ENCODE data around the gene CADPS2. TPM values are rescaled to one million over a fixed set of nuclear protein-coding genes. Genes with fewer than 3 reads are reported as not detected.

CADPS2 gene
- total RNA-seq, 1 experiment from 2014 or later: 7.4 TPM

GRCh38 chr7:122416336-122416735 is 469.9 kb downstream of the CADPS2 start:
- BruUV-seq (replicated peaks): no TSS peak
- TF ChIP-seq CTCF (IDR thresholded peaks at IDR 0.05; ENCODE audit: unreplicated experiment): no peak
- ChIA-PET CTCF (no interaction called here), POLR2A (no interaction called here)
- intact Hi-C loops (cut with micrococcal nuclease): no loop called here
- H3K27ac Mint-ChIP-seq (ENCODE audit: low read depth, unreplicated experiment): no peak overlapping the region
- DNase-seq (ENCODE audit: unreplicated experiment): no peak
- H3K9me3 Mint-ChIP-seq (ENCODE audit: unreplicated experiment): no peaks in the 10 kb centered on the region
- H3K27me3 Mint-ChIP-seq (ENCODE audit: insufficient read depth, unreplicated experiment): no peaks in the 10 kb centered on the region
- no peak overlapping the region for H3K4me3 Mint-ChIP-seq (ENCODE audit: unreplicated experiment)
- H3K4me1 Mint-ChIP-seq (ENCODE audit: insufficient read depth, unreplicated experiment): no peaks in the 10 kb centered on the region
- H3K36me3 Mint-ChIP-seq (ENCODE audit: insufficient read depth, unreplicated experiment): no peaks in the 10 kb centered on the region

GRCh38 chr7:122415510-122415909 is 470.8 kb downstream of the CADPS2 start:
- ChIA-PET CTCF (no interaction called here), POLR2A (interaction anchor here (0.7 kb wide), 1 partner anchor 895 kb away, joined by 4 read pairs; no protein-coding TSS in a partner anchor)
- DNase-seq (ENCODE audit: unreplicated experiment): no peak
- no peaks in the 10 kb centered on the region for H3K4me1 Mint-ChIP-seq (ENCODE audit: insufficient read depth, unreplicated experiment)
- intact Hi-C loops (cut with micrococcal nuclease): no loop called here
- no peaks in the 10 kb centered on the region for H3K9me3 Mint-ChIP-seq (ENCODE audit: unreplicated experiment)
- no peak overlapping the region for H3K4me3 Mint-ChIP-seq (ENCODE audit: unreplicated experiment)
- BruUV-seq (replicated peaks): no TSS peak
- no peak for TF ChIP-seq CTCF (IDR thresholded peaks at IDR 0.05; ENCODE audit: unreplicated experiment)
- H3K27ac Mint-ChIP-seq (ENCODE audit: low read depth, unreplicated experiment): no peak overlapping the region
- no peaks in the 10 kb centered on the region for H3K27me3 Mint-ChIP-seq (ENCODE audit: insufficient read depth, unreplicated experiment)
- no peaks in the 10 kb centered on the region for H3K36me3 Mint-ChIP-seq (ENCODE audit: insufficient read depth, unreplicated experiment)

- H3K9me3 Mint-ChIP-seq (ENCODE audit: unreplicated experiment): no peaks in the 10 kb centered on the region
- H3K4me1 Mint-ChIP-seq (ENCODE audit: insufficient read depth, unreplicated experiment): no peaks in the 10 kb centered on the region
- intact Hi-C loops (cut with micrococcal nuclease): no loop called here
- no peaks in the 10 kb centered on the region for H3K27me3 Mint-ChIP-seq (ENCODE audit: insufficient read depth, unreplicated experiment)
- H3K4me3 Mint-ChIP-seq (ENCODE audit: unreplicated experiment): no peak overlapping the region
- no peaks in the 10 kb centered on the region for H3K36me3 Mint-ChIP-seq (ENCODE audit: insufficient read depth, unreplicated experiment)
- H3K27ac Mint-ChIP-seq (ENCODE audit: low read depth, unreplicated experiment): no peak overlapping the region
- POLR2A ChIA-PET: no interaction called here
- no TSS peak for BruUV-seq (replicated peaks)
- DNase-seq (ENCODE audit: unreplicated experiment): no peak
- CTCF ChIA-PET: interaction anchor here (1.2 kb wide), 1 partner anchor 18 kb away, joined by 3 read pairs; no protein-coding TSS in a partner anchor
- no peak for TF ChIP-seq CTCF (IDR thresholded peaks at IDR 0.05; ENCODE audit: unreplicated experiment)
Observed at GRCh38 chr7:122413339-122413738, 472.9 kb downstream of the CADPS2 start.

- intact Hi-C loops (cut with micrococcal nuclease): no loop called here
- ChIA-PET CTCF (interaction anchor here (1.2 kb wide), 1 partner anchor 18 kb away, joined by 3 read pairs; no protein-coding TSS in a partner anchor), POLR2A (no interaction called here)
- no peaks in the 10 kb centered on the region for H3K4me1 Mint-ChIP-seq (ENCODE audit: insufficient read depth, unreplicated experiment)
- no peak overlapping the region for H3K4me3 Mint-ChIP-seq (ENCODE audit: unreplicated experiment)
- no peaks in the 10 kb centered on the region for H3K36me3 Mint-ChIP-seq (ENCODE audit: insufficient read depth, unreplicated experiment)
- no TSS peak for BruUV-seq (replicated peaks)
- no peak overlapping the region for H3K27ac Mint-ChIP-seq (ENCODE audit: low read depth, unreplicated experiment)
- no peaks in the 10 kb centered on the region for H3K9me3 Mint-ChIP-seq (ENCODE audit: unreplicated experiment)
- TF ChIP-seq CTCF (IDR thresholded peaks at IDR 0.05; ENCODE audit: unreplicated experiment): no peak
- H3K27me3 Mint-ChIP-seq (ENCODE audit: insufficient read depth, unreplicated experiment): no peaks in the 10 kb centered on the region
- DNase-seq (ENCODE audit: unreplicated experiment): peak; percentile 69
Observed at GRCh38 chr7:122412883-122413282, 473.4 kb downstream of the CADPS2 start.

Data from MCF 10A (cell line).